NCI-H526 (cell line): ENCODE results near the gene ABCB11.
A peak's percentile ranks its signal among the peaks of the same experiment; 100 is the strongest.

Source experiments
- DNase-seq, 2 experiments: peaks; one replicate each; lab custom pipeline; 2025; lab: John Stamatoyannopoulos, UW

The ABCB11 gene

GRCh38 chr2:169007941-169008340, 23.2 kb downstream of the ABCB11 start:
- DNase-seq = peak in 1 of 2 experiments; percentile 3

GRCh38 chr2:169007356-169007755, 23.8 kb downstream of the ABCB11 start:
- DNase-seq = no peak

GRCh38 chr2:169006665-169007064, 24.5 kb downstream of the ABCB11 start:
- no peak for DNase-seq

GRCh38 chr2:169005994-169006393, 25.1 kb downstream of the ABCB11 start:
- DNase-seq = no peak

- peak in 1 of 2 experiments; percentile 35 for DNase-seq
These were observed 26.0 kb downstream of the ABCB11 start for GRCh38 chr2:169005080-169005598.

- DNase-seq = no peak
These were observed 28.9 kb downstream of the ABCB11 start for GRCh38 chr2:169002161-169002738.

- DNase-seq = no peak
These were observed 29.9 kb downstream of the ABCB11 start for GRCh38 chr2:169001116-169001815.

- DNase-seq = no peak
These were observed 31.4 kb downstream of the ABCB11 start for GRCh38 chr2:168999668-169000213.

GRCh38 chr2:168998609-168999211, 32.4 kb downstream of the ABCB11 start:
- DNase-seq = no peak

- no peak for DNase-seq
These were observed 33.3 kb downstream of the ABCB11 start for GRCh38 chr2:168997794-168998193.

- no peak for DNase-seq
These were observed 34.0 kb downstream of the ABCB11 start for GRCh38 chr2:168997118-168997521.

- DNase-seq = no peak
These were observed 35.4 kb downstream of the ABCB11 start for GRCh38 chr2:168995744-168996143.

GRCh38 chr2:168993538-168993937, 37.6 kb downstream of the ABCB11 start:
- DNase-seq = no peak

- no peak for DNase-seq
These were observed 38.4 kb downstream of the ABCB11 start for GRCh38 chr2:168992591-168993349.

- DNase-seq = no peak
These were observed 39.1 kb downstream of the ABCB11 start for GRCh38 chr2:168992026-168992425.

GRCh38 chr2:168988755-168989154, 42.4 kb downstream of the ABCB11 start:
- no peak for DNase-seq

- no peak for DNase-seq
These were observed 44.7 kb downstream of the ABCB11 start for GRCh38 chr2:168986398-168986943.

GRCh38 chr2:168981651-168982050, 49.5 kb downstream of the ABCB11 start:
- DNase-seq = no peak

- DNase-seq = no peak
These were observed 52.7 kb downstream of the ABCB11 start for GRCh38 chr2:168978461-168978861.

GRCh38 chr2:168977608-168978007, 53.5 kb downstream of the ABCB11 start:
- DNase-seq = no peak

GRCh38 chr2:168976034-168976654, 55.0 kb downstream of the ABCB11 start:
- DNase-seq = peak; percentile 59 to 69
